ENCODE measurements around the gene PRKCA.

DNA sequence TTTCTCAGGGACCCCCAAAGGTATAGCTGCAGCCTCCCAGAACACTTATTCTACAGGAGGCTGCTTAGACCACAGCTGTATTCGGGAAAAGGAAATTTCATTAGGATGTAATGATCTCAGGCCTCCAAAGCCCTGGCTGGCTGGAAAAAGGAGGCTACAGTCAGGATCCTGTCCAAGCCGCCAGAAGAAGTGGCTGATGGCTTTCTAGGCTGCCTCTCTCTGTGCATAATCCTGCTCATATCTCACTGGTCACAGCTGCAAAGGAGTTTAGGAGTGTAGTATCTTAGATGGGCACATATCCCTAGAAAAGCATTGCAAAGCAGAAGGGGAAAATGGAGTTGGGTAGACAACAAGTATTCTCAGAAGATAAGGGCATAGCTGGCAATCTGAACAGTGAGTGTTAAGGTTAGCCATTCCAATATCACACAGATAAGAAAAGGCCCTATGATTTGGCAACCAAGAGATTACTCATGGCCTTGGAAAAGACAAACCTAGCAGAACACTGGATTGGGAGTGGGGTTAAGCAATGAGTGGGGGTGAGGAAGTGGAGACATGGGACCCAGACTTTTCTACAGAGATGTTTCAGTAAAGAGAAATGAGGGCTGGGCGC is 26.0 kb upstream of the PRKCA start:
- TF ChIP-seq, protein P1, sequence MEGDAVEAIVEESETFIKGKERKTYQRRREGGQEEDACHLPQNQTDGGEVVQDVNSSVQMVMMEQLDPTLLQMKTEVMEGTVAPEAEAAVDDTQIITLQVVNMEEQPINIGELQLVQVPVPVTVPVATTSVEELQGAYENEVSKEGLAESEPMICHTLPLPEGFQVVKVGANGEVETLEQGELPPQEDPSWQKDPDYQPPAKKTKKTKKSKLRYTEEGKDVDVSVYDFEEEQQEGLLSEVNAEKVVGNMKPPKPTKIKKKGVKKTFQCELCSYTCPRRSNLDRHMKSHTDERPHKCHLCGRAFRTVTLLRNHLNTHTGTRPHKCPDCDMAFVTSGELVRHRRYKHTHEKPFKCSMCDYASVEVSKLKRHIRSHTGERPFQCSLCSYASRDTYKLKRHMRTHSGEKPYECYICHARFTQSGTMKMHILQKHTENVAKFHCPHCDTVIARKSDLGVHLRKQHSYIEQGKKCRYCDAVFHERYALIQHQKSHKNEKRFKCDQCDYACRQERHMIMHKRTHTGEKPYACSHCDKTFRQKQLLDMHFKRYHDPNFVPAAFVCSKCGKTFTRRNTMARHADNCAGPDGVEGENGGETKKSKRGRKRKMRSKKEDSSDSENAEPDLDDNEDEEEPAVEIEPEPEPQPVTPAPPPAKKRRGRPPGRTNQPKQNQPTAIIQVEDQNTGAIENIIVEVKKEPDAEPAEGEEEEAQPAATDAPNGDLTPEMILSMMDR (IDR thresholded peaks at IDR 0.05), result no peak
- no peak for TF ChIP-seq ZFX (IDR thresholded peaks at IDR 0.05; ENCODE audit: borderline replicate concordance)
